ENCODE data around the gene ANKMY2.

Gene ANKMY2

GRCh38 chr7:16652888-16653287, 7.3 kb upstream of the ANKMY2 start:
- no peak for DNase-seq (ENCODE audit: low read depth in 1 of 2, low spot score in 1 of 2)
- TF ChIP-seq POLR2AphosphoS5 (IDR thresholded peaks at IDR 0.05; ENCODE audit: low read depth) (no peak), GABPA (IDR thresholded peaks at IDR 0.05; ENCODE audit: low read depth) (no peak), SPI1 (IDR thresholded peaks at IDR 0.05; ENCODE audit: borderline replicate concordance, low read depth) (no peak), REST (IDR thresholded peaks at IDR 0.05; ENCODE audit: insufficient replicate concordance, low read depth) (no peak), CTCF (IDR thresholded peaks at IDR 0.05; ENCODE audit: insufficient read depth, low read length) (no peak)
- Histone ChIP-seq H3K4me3 (replicated peaks; ENCODE audit: insufficient read depth, low read length) (no peak overlapping the region), H3K27ac (replicated peaks) (no peak overlapping the region), H3K27me3 (ENCODE audit: insufficient read depth, poor library complexity, severe bottlenecking) (no peaks in the 10 kb centered on the region)

GRCh38 chr7:16652240-16652583, 6.7 kb upstream of the ANKMY2 start:
- no peak overlapping the region for H3K27ac ChIP-seq (replicated peaks)
- TF ChIP-seq REST (IDR thresholded peaks at IDR 0.05; ENCODE audit: insufficient replicate concordance, low read depth) (no peak), CTCF (IDR thresholded peaks at IDR 0.05; ENCODE audit: insufficient read depth, low read length) (no peak), SPI1 (IDR thresholded peaks at IDR 0.05; ENCODE audit: borderline replicate concordance, low read depth) (no peak), GABPA (IDR thresholded peaks at IDR 0.05; ENCODE audit: low read depth) (no peak), POLR2AphosphoS5 (IDR thresholded peaks at IDR 0.05; ENCODE audit: low read depth) (no peak)

GRCh38 chr7:16651396-16652239, 6.1 kb upstream of the ANKMY2 start:
- Histone ChIP-seq H3K4me3 (replicated peaks; ENCODE audit: insufficient read depth, low read length) (no peak overlapping the region), H3K27me3 (ENCODE audit: insufficient read depth, poor library complexity, severe bottlenecking) (no peaks in the 10 kb centered on the region), H3K27ac (replicated peaks) (no peak overlapping the region)
- TF ChIP-seq GABPA (IDR thresholded peaks at IDR 0.05; ENCODE audit: low read depth): no peak
- no peak for TF ChIP-seq SPI1 (IDR thresholded peaks at IDR 0.05; ENCODE audit: borderline replicate concordance, low read depth)
- TF ChIP-seq CTCF (IDR thresholded peaks at IDR 0.05; ENCODE audit: insufficient read depth, low read length): no peak
- TF ChIP-seq POLR2AphosphoS5 (IDR thresholded peaks at IDR 0.05; ENCODE audit: low read depth): no peak
- no peak for DNase-seq (ENCODE audit: low read depth in 1 of 2, low spot score in 1 of 2)

More at GRCh38 chr7:16652240-16652583, 6.7 kb upstream of the ANKMY2 start:
- no peaks in the 10 kb centered on the region for H3K27me3 ChIP-seq (ENCODE audit: insufficient read depth, poor library complexity, severe bottlenecking)
- no peak for DNase-seq (ENCODE audit: low read depth in 1 of 2, low spot score in 1 of 2)
- H3K4me3 ChIP-seq (replicated peaks; ENCODE audit: insufficient read depth, low read length): no peak overlapping the region

Measured in HL-60 (cell line).